Bronchial epithelial cell (primary cell): ENCODE data around the gene HEPH. TPM values are rescaled to one million over a fixed set of nuclear protein-coding genes. Genes with fewer than 3 reads are reported as not detected.

ENCODE experiments used
- DNase-seq: peaks from one replicate; pipeline ENCODE4 v3.0.0-alpha.2; 2010; ENCODE audit warnings: low read depth
- FAIRE-seq: peaks from 2 replicates; lab custom pipeline; 2011; peaks lifted over from hg19 to GRCh38; lab: Jason Lieb, UNC
- H3K27me3 ChIP-seq: 2 replicates; pipeline ENCODE4 v1.5.1; 2011; ENCODE audit warnings: low read length; ENCODE audit not compliant: control insufficient read depth, insufficient read depth
- H3K36me3 ChIP-seq: 2 replicates; pipeline ENCODE4 v1.5.1; 2011; ENCODE audit warnings: low read length; ENCODE audit not compliant: control insufficient read depth, insufficient read depth
- H3K4me3 ChIP-seq: 2 replicates; pipeline ENCODE4 v1.5.1; 2011; ENCODE audit warnings: mild to moderate bottlenecking, low read depth, low read length, control low read depth
- total RNA-seq: library from RNA; depleted of rRNA; stranded (reverse); fragments of >200 nt; gene quantifications from 2 replicates; pipeline ENCODE4 v1.2.1, GENCODE V29; 2014
- TF ChIP-seq, protein P1 (sequence below): IDR thresholded peaks from 2 replicates; pipeline ENCODE4 v1.5.1; 2011; ENCODE audit warnings: mild to moderate bottlenecking, moderate library complexity, low read length, control low read depth, inconsistent platforms; ENCODE audit not compliant: insufficient read depth, severe bottlenecking

The HEPH gene
- total RNA-seq, 1 donor from 2014 or later = 0.26 TPM

DNA sequence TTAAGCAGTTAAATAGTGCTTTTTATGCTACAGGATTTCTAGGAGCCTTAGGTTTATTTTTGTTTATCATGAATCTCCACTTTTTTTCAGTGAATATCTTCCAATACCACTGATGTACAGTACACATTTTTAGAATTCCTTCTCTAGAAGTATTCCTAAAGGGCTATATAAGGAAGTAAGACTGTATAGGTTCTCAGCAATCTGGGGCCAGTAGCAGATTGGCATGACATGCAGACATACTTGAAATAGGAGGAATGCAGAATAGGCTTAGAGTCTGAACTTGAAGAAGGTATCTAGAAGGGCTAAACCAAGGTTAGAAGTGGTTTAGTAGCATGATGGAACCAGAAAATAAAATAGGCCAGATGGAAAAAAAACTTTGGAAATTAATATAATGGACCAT is 29.8 kb downstream of the HEPH start:
- TF ChIP-seq, protein P1, sequence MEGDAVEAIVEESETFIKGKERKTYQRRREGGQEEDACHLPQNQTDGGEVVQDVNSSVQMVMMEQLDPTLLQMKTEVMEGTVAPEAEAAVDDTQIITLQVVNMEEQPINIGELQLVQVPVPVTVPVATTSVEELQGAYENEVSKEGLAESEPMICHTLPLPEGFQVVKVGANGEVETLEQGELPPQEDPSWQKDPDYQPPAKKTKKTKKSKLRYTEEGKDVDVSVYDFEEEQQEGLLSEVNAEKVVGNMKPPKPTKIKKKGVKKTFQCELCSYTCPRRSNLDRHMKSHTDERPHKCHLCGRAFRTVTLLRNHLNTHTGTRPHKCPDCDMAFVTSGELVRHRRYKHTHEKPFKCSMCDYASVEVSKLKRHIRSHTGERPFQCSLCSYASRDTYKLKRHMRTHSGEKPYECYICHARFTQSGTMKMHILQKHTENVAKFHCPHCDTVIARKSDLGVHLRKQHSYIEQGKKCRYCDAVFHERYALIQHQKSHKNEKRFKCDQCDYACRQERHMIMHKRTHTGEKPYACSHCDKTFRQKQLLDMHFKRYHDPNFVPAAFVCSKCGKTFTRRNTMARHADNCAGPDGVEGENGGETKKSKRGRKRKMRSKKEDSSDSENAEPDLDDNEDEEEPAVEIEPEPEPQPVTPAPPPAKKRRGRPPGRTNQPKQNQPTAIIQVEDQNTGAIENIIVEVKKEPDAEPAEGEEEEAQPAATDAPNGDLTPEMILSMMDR = no peak
- Histone ChIP-seq H3K4me3 (no peak overlapping the region), H3K27me3 (no peaks in the 10 kb centered on the region), H3K36me3 (no peaks in the 10 kb centered on the region)
- no peak for DNase-seq
- no peak for FAIRE-seq

DNA sequence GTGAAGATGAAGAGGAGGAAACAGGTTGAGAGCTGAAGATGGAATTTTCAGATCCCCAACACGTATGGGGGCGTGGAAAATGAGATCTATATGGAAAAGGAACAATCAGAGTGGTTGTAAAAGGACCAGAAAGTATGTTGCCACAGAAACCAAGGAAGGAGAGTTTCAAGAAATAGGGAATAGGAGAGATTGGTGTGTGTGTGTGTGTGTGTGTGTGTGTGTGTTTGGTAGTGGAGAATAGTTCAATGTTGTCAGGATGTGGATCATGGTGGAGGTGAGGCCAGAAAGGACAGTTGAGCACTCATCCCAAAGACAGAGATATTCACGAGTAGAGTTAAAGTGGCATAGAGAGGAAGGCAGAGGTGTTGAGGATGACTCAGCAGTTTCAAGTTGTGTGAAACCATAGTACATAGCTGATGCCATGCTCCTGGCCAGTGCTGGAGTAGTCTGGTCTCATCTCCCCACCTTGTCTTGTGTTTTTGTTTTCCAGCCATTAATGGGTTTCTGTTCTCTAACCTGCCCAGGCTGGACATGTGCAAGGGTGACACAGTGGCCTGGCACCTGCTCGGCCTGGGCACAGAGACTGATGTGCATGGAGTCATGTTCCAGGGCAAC is 36.1 kb downstream of the HEPH start:
- TF ChIP-seq, protein P1 = no peak
- no peak for DNase-seq

DNA sequence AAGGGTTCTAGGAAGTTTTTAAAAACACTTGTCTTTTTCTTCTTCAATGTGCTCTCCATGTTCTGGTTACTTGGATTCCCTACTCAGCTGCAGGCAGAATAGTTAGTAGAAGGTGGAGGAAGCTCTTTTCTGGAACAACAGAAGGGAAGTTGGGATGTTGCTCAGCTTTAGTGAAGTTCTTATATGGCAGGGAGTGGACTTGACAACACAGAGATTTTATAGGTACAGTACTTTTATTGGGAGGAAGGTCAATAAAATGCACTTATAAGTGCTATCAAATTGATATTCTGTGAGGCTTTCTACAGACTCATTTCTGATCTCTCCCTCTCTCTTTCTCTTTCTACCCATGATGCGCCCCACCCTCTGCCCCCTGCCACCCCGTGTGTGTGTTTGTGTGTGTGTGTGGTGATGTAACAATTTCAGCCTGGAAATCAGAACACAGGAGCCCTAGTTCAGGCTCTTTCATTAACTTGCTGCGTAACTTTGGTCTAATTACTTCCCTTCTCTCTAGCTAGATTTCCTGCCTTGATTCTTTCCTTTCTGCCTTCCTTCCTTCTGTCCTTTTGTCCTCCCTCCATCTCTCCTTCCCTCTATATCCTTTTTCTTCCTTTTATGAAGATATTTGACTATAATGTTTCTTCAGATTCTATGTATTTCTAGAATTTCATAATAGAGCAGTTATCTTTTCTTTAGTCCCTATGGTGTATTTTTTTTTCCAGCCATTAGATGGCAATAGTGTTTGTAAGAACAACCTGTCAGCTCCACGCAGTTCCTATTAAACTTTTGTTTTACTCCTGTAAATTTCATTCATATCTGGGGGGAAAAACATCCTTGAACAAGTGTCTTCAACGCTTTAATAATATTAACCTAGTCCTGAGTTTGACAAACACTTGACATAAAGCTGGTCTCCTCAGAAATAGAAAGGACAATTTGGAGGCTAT is 37.1 kb downstream of the HEPH start:
- no peaks in the 10 kb centered on the region for H3K36me3 ChIP-seq
- H3K27me3 ChIP-seq = no peaks in the 10 kb centered on the region
- DNase-seq = peak; percentile 8
- TF ChIP-seq, protein P1 = no peak
- no peak overlapping the region for H3K4me3 ChIP-seq
- FAIRE-seq = no peak

More for the DNA sequence above, 36.1 kb downstream of the HEPH start:
- FAIRE-seq = no peak
- H3K36me3 ChIP-seq = no peaks in the 10 kb centered on the region
- H3K27me3 ChIP-seq = no peaks in the 10 kb centered on the region
- no peak overlapping the region for H3K4me3 ChIP-seq

DNA sequence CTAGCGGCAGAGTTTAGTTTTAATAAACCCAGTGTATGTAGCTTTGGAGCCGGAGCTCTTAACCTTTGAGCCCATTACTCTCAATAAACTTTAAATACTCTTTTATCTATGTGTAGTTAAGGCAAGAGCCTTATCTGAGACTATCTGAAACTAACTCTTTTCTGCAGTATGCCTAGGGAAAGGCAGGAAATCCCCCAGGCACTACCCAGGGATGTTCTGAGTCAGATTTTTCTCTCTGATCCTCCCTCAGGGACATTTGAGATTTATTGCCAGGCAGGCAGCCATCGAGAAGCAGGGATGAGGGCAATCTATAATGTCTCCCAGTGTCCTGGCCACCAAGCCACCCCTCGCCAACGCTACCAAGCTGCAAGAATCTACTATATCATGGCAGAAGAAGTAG is 39.1 kb downstream of the HEPH start:
- FAIRE-seq = peak; percentile 13
- Histone ChIP-seq H3K4me3 (no peak overlapping the region), H3K36me3 (no peaks in the 10 kb centered on the region), H3K27me3 (no peaks in the 10 kb centered on the region)
- no peak for DNase-seq
- TF ChIP-seq, protein P1 = no peak

DNA sequence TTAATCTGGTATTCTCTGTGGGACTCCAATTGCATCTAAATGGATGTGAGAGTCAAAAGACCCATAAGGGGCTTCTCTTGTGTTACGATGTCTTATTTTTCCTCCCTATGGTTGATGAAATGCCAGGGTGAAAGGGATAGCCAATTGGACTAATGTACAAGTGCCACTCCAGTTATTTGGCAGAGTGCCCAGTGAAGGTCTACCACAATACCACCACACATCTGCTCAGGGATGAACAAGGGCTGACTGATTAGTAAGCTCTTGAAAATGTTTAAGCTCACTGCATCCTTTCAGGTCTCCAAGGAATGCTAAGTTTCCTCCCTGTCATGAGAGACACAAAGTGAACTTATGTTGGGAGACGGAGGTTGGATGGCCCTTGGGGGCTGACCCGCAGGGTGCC is 57.8 kb downstream of the HEPH start:
- TF ChIP-seq, protein P1 = no peak
- Histone ChIP-seq H3K4me3 (no peak overlapping the region), H3K27me3 (no peaks in the 10 kb centered on the region), H3K36me3 (no peaks in the 10 kb centered on the region)
- DNase-seq (no peak), FAIRE-seq (no peak)
